ENCODE data around the gene CZIB.

DNA sequence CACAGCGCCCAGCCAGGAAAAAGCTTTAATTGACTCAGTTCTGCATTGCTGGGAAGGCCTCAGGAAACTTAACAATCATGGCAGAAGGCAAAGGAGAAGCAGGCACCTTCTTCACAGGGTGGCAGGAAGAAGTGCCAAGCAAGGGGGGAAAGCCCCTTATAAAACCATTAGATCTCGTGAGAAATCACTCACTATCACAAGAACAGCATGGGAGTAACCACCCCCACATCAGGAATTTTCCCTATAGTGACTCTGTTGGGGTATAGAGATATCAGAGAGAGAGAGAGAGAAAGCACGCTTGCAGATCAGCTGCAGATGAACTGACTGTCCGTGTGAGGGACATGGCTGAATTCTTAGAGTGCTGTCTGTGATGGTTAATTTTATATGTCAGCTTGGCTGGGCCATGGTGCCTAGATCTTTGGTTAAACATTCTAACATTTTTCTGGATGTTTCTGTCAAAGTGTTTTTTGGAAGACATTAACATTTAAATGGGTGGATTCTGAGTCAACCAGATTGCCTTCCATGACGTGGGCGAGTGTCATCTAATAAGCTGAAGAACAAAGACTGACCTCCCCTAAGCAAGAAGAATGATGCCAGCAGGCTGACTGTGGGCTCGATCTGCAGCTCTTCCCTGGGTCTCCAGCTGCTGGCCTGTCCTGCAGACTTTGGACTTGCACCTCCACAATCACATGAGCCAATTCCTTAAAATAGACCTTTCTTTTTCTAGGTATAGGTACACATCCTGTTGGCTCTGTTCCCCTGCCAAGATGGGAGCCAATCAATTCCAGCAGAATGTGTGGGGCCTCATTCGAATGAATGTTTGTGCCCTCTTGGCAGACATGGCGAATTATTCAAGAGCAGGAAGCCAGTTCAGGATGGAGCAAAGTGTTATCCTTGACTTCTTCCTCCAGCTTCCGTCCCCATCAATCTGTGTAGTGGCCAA is 45.2 kb downstream of the CZIB start:
- TF ChIP-seq EZH2 (IDR thresholded peaks at IDR 0.05; ENCODE audit: insufficient read depth, poor library complexity, severe bottlenecking) (no peak), EZH2phosphoT487 (IDR thresholded peaks at IDR 0.05; ENCODE audit: insufficient read depth, low read depth) (no peak)
